Heart left ventricle (tissue), 16 donors: Measurements from ENCODE around the gene PXYLP1. TPM values are rescaled to one million over a fixed set of nuclear protein-coding genes. Genes with fewer than 3 reads are reported as not detected.

Source experiments
- ATAC-seq, 4 donors: fragments of 200-7000 bp; cut with Tn5 transposase; one replicate each; pipeline ENCODE4 v1.9.1; 2020 to 2022; ENCODE audit warnings: moderate library complexity in 4 of 4, mild to moderate bottlenecking in 3 of 4, moderate number of reproducible peaks in 1 of 4
- DNase-seq, 5 donors: peaks; one replicate each; pipeline ENCODE4 v3.0.0-alpha.2; 2020
- H3K27ac ChIP-seq, 12 donors: fragments of 200-600 bp; sonication (generic) in 4 of 12; one replicate each; pipeline versions ENCODE4 v1.5.0 to v1.8.0; 2016 to 2022; ENCODE audit warnings: mild to moderate bottlenecking in 2 of 12
- H3K27me3 ChIP-seq, 9 donors: fragments of 200-600 bp; sonication (generic) in 2 of 9; one replicate each; pipeline versions ENCODE4 v1.5.1 to v1.8.0; 2016 to 2022; ENCODE audit warnings: mild to moderate bottlenecking in 3 of 9
- H3K36me3 ChIP-seq, 9 donors: fragments of 200-600 bp; sonication (generic) in 2 of 9; one replicate each; pipeline versions ENCODE4 v1.5.0 to v1.8.0; 2018 to 2022; ENCODE audit warnings: mild to moderate bottlenecking in 2 of 9
- H3K4me1 ChIP-seq, 12 donors: fragments of 200-600 bp; sonication (generic) in 4 of 12; one replicate each; pipeline versions ENCODE4 v1.5.0 to v1.8.0; 2016 to 2022; ENCODE audit warnings: mild to moderate bottlenecking in 3 of 12
- H3K4me3 ChIP-seq, 12 donors: fragments of 200-600 bp; sonication (generic) in 4 of 12; one replicate each; pipeline versions ENCODE4 v1.5.0 to v1.8.0; 2017 to 2022; ENCODE audit warnings: mild to moderate bottlenecking in 9 of 12, moderate library complexity in 4 of 12
- H3K9me3 ChIP-seq, 12 donors: fragments of 200-600 bp; sonication (generic) in 4 of 12; one replicate each; pipeline versions ENCODE4 v1.5.0 to v1.8.0; 2016 to 2022; ENCODE audit warnings: mild to moderate bottlenecking in 1 of 12
- POLR2A ChIP-seq, 2 donors: fragments of 450-650 bp; IDR thresholded peaks; one replicate each; pipeline ENCODE4 v1.6.1; 2017; ENCODE audit warnings: antibody characterized with exemption in 2 of 2, mild to moderate bottlenecking in 2 of 2, moderate library complexity in 2 of 2
- WGBS, 4 donors: extraction: QIAGEN DNeasy Blood & Tissue Kit in 2 of 4; methylation state at CpG; one replicate each; pipeline versions ENCODE4 v1.1.5 to v1.1.7; 2013 to 2018; 5-methylcytosine and 5-hydroxymethylcytosine counted together
- intact Hi-C, 10 donors: fragments of 100-400 bp; cut with DNase I; formaldehyde crosslinking; loops; one replicate each; pipeline versions ENCODE4 v1.11.1 to v1.14.2; 2022
- long read RNA-seq, 3 donors: library from polyadenylated mRNA; unstranded; transcript quantifications; one replicate each; pipeline ENCODE4 v2.0.0, GENCODE V29; 2020 to 2021
- polyA plus RNA-seq, 2 donors: library from polyadenylated mRNA; stranded (reverse); fragments of 200-250 nt; gene quantifications; one replicate each; pipeline ENCODE4 v1.2.3, GENCODE V29; 2013
- total RNA-seq, 9 donors: library from RNA; depleted of rRNA in 2 of 9; stranded (reverse); fragments of >200 nt in 2 of 9; fragmentation: NEBNext Ultra II Directional in 3 of 9; extraction: Animal tissue kit (Norgen Biotek cat#: 25700) in 3 of 9; gene quantifications; one replicate each; pipeline versions ENCODE4 v1.1.0 to v1.2.4, GENCODE V29; 2016 to 2023
- TF ChIP-seq, protein P1 (sequence below), 12 donors: fragments of 200-600 bp; sonication (generic) in 4 of 12; IDR thresholded peaks; one replicate each; pipeline versions ENCODE4 v1.5.0 to v1.8.0; 2018 to 2022; ENCODE audit warnings: antibody characterized with exemption in 12 of 12, mild to moderate bottlenecking in 5 of 12
- donor health status: ischemic (EF 13 %, LVEDD 7.1; RV severe dilation, severe dysfunction).
- donor health status: healthy with polysubstance abuse.
- donor health status: DM: no; HTN: yes; CAD: no.
- donor health status: DM: no; HTN: no; CAD: no.
- donor health status: ischemic (EF 25% LVEDD 6.9; RV normal size, moderate dysfunction).
- donor health status: ischemic (EF 25% LVEDD 5.7; RV mildly dilated, moderate dysfunction).
- donor health status: healthy.
- donor health status: DM: yes; HTN: yes; CAD: no.
- donor health status: ischemic (EF 35%, LVEDD 5.7; RV mildly dilated, moderate dysfunction).
- donor health status: nonischemic (EF 11% LVEDD 7.7; RV severe dilation, severe dysfunction).
- donor health status: DM: yes; HTN: yes; CAD: no.
- donor health status: PGD.
- donor health status: ischemic (EF 29% LVEDD 5.4; RV normal size, mild dysfunction).
- donor health status: nonischemic (EF 23%, LVEDD 6.1; RV moderate dilation, normal function).

Gene PXYLP1, protein sequence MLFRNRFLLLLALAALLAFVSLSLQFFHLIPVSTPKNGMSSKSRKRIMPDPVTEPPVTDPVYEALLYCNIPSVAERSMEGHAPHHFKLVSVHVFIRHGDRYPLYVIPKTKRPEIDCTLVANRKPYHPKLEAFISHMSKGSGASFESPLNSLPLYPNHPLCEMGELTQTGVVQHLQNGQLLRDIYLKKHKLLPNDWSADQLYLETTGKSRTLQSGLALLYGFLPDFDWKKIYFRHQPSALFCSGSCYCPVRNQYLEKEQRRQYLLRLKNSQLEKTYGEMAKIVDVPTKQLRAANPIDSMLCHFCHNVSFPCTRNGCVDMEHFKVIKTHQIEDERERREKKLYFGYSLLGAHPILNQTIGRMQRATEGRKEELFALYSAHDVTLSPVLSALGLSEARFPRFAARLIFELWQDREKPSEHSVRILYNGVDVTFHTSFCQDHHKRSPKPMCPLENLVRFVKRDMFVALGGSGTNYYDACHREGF
- total RNA-seq (10 to 100 TPM; 15.1 to 30.6 (median 21.2) TPM), polyA plus RNA-seq (10 to 100 TPM in 1 of 2 donors, 1 to 10 TPM in 1; 7.3 to 27.7 TPM)
- long read RNA-seq, donor 1, partial matches to known transcripts, result 6 of 23 reads
- long read RNA-seq, donor 1, other reads (novel, unspliced or antisense), result 12 of 23 reads
- long read RNA-seq, donor 2, transcript PXYLP1-201 (6 exons, 3,281 nt), result major isoform, 17 of 41 reads
- long read RNA-seq, donor 2, partial matches to known transcripts, result 17 of 41 reads
- long read RNA-seq, donor 2, other reads (novel, unspliced or antisense), result 5 of 41 reads
- long read RNA-seq, donor 3, transcript PXYLP1-201 (6 exons, 3,281 nt), result major isoform, 9 of 41 reads
- long read RNA-seq, donor 3, partial matches to known transcripts, result 10 of 41 reads
- long read RNA-seq, donor 3, other reads (novel, unspliced or antisense), result 20 of 41 reads

DNA sequence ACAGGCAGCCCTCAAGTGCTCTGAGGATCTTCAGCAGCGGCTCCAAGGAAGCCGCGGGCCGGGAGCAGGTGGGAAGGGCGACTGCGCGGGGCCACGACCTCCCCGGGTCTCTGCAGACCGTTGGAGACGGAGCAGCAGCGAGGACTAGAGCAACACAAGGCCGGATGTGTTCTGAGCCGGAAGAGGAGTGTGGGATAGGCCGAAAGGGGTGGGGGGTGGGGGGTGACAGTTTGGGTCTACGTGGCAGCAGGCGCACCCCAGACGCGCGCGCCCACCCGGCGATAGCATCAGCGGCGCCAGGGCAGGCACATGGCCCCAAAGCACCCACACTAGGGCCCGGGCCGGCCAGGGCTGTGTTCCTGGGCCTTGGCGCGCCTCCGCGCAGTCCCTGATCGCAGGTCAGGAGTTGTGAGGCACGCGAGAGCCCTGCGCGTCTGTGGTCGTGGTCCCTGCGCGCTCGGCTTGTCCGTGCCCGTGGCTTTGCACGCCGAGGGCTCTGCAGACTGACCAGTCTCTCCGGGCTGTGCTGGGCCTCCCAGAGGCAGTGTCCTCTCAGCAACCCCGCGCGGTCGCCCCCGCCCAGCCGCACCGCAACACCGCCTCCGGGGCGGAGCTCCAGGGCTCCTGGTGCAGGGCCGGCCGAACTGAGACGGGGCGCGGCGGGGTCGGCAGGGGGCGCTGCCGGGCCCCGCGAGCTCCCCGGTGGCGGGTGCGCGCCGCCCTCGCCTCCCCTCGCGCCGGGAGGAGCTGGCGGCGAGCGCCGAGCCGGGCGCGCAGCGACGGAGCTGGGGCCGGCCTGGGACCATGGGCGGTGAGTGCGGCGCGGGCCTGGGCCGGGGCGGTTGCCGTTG, at the start of gene PXYLP1:
Gene PXYLP1 (plus strand): TSS at position 725 of the 851 bp plus-strand sequence. CDS start 28,351 bp downstream, outside the sequence.
- no peaks in the 10 kb centered on the region for H3K9me3 ChIP-seq
- peaks cover 0 to 5% (median 0%) of the 10 kb centered on the region in 9 donors for H3K36me3 ChIP-seq
- ATAC-seq, result peak; percentile 94 to 97 (median 96)
- TF ChIP-seq, protein P1, sequence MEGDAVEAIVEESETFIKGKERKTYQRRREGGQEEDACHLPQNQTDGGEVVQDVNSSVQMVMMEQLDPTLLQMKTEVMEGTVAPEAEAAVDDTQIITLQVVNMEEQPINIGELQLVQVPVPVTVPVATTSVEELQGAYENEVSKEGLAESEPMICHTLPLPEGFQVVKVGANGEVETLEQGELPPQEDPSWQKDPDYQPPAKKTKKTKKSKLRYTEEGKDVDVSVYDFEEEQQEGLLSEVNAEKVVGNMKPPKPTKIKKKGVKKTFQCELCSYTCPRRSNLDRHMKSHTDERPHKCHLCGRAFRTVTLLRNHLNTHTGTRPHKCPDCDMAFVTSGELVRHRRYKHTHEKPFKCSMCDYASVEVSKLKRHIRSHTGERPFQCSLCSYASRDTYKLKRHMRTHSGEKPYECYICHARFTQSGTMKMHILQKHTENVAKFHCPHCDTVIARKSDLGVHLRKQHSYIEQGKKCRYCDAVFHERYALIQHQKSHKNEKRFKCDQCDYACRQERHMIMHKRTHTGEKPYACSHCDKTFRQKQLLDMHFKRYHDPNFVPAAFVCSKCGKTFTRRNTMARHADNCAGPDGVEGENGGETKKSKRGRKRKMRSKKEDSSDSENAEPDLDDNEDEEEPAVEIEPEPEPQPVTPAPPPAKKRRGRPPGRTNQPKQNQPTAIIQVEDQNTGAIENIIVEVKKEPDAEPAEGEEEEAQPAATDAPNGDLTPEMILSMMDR (IDR thresholded peaks at IDR 0.05), result peak; percentile 43 to 94 (median 78)
- TF ChIP-seq POLR2A (IDR thresholded peaks at IDR 0.05), result peak in 1 of 2 donors; percentile 81
- H3K4me3 ChIP-seq, result peak within 1 kb of the TSS; percentile 71 to 95 (median 87)
- no peaks in the 10 kb centered on the region for H3K27me3 ChIP-seq
- WGBS, 4 donors, result 0 to 4% (median 2%) methylated on average over 57 to 92 of the region's 92 CpGs
- peak; percentile 94 to 98 (median 95) for DNase-seq
- peak within 1 kb of the TSS; percentile 45 to 96 (median 90) for H3K27ac ChIP-seq
- peaks cover 0 to 40% (median 14%) of the 10 kb centered on the region in 12 donors for H3K4me1 ChIP-seq
- intact Hi-C loops, result loop anchor here in 9 of 10 donors (1.0 to 10.0 kb wide), 6 partner anchors 41 to 223 kb away; no protein-coding TSS in a partner anchor

DNA sequence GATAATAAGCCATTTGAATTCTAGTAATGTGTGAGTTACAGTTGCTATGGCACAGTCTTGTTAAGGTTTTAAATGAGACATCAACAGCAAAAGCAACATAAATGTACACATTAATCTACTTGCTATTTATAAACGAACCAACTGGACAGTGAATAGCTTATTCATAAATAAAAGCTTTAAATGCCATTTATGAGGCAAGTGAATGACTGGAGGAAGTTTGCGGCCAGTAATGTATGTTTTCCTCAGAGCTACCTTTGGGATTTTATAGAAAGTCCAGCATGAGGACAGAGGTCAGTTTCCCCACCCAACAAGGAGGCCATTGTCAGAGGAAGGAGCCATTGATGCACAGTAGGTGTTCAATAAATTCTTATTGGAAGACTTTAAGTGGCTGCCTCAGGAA, 48.0 kb upstream of the PXYLP1 start:
- ATAC-seq (no peak), DNase-seq (no peak)
- WGBS, 4 donors, result 44 to 82% (median 57%) methylated on average over 2 of the region's 2 CpGs
- Histone ChIP-seq H3K36me3 (no peaks in the 10 kb centered on the region), H3K4me1 (no peaks in the 10 kb centered on the region), H3K9me3 (peaks cover 0 to 12% (median 2%) of the 10 kb centered on the region in 12 donors), H3K27ac (no peak overlapping the region), H3K27me3 (no peaks in the 10 kb centered on the region), H3K4me3 (no peak overlapping the region)
- intact Hi-C loops, result no loop called here
- no peak for TF ChIP-seq POLR2A (IDR thresholded peaks at IDR 0.05)
- TF ChIP-seq, protein P1 (IDR thresholded peaks at IDR 0.05), result no peak

DNA sequence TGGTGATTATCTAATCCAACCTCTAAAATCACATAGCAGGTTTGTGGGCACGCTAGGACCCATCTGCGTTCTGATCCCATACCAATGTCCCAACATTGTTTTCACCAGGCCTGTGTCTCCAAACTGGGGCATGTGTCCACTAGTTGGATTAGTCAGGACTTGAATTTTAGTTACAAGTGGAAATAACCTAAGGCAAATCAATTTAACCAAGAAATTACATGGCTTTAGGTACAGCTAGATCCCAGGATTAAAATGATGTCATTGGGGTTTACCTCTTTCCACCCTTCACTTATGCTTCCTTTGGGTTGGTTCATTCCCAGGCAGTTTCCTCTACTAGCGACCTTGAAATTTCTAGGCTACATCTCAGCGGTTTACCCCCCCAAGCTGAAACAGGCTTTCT, 47.2 kb upstream of the PXYLP1 start:
- Histone ChIP-seq H3K4me3 (no peak overlapping the region), H3K27ac (no peak overlapping the region), H3K27me3 (no peaks in the 10 kb centered on the region), H3K36me3 (no peaks in the 10 kb centered on the region), H3K4me1 (no peaks in the 10 kb centered on the region), H3K9me3 (peaks cover 0 to 11% (median 2%) of the 10 kb centered on the region in 12 donors)
- WGBS, 4 donors, result 68 to 94% (median 80%) methylated on average over 4 of the region's 4 CpGs
- ATAC-seq (no peak), DNase-seq (no peak)
- TF ChIP-seq, protein P1 (IDR thresholded peaks at IDR 0.05), result no peak
- no peak for TF ChIP-seq POLR2A (IDR thresholded peaks at IDR 0.05)
- intact Hi-C loops, result no loop called here
